Endothelial cell of umbilical vein (primary cell): ENCODE data around the gene UBE2D2. TPM values are rescaled to one million over a fixed set of nuclear protein-coding genes. Genes with fewer than 3 reads are reported as not detected.

Experiments
- BruUV-seq: library from RNA; stranded (reverse); fragments of 400-500 nt; replicated peaks from 2 replicates; lab custom pipeline; 2021; lab: Mats Ljungman, UMichigan
- CTCF ChIA-PET: fragments of 300-600, 350-600 bp; sonication (Branson Sonifier 250); formaldehyde crosslinking; loops from one replicate; lab custom pipeline; 2021; ENCODE audit warnings: antibody characterized with exemption, inconsistent platforms; lab: Charles Lee
- POLR2A ChIA-PET: fragments of 300-600, 350-600 bp; sonication (Branson Sonifier 250); formaldehyde crosslinking; loops from one replicate; lab custom pipeline; 2021; ENCODE audit warnings: antibody characterized with exemption, inconsistent platforms; lab: Charles Lee
- DNase-seq: peaks from one replicate; pipeline ENCODE4 v3.0.0-alpha.2; 2011; ENCODE audit warnings: low read depth, low spot score
- FAIRE-seq: peaks from 2 replicates; lab custom pipeline; 2011; peaks lifted over from hg19 to GRCh38; lab: Jason Lieb, UNC
- H2AFZ ChIP-seq: 2 replicates; pipeline ENCODE4 v1.6.0; 2012; ENCODE audit warnings: low read depth, low read length, control low read depth, inconsistent platforms
- H3K27ac ChIP-seq: 2 replicates; pipeline ENCODE4 v1.5.1; 2011; ENCODE audit warnings: low read depth, mild to moderate bottlenecking, control low read depth, low read length, moderate library complexity; ENCODE audit not compliant: insufficient read depth
- H3K27me3 ChIP-seq, 2 experiments: 2 replicates each; pipeline versions ENCODE4 v1.6.0 to v1.6.1; 2011; ENCODE audit warnings: low read length in 2 of 2, mixed read lengths in 1 of 2; ENCODE audit not compliant: control insufficient read depth in 2 of 2, insufficient read depth in 2 of 2
- H3K36me3 ChIP-seq, 2 experiments: 2 replicates in 1 of 2; 3 replicates in 1 of 2; pipeline ENCODE4 v1.5.1; 2011; ENCODE audit warnings: low read length in 2 of 2, mild to moderate bottlenecking in 1 of 2, moderate library complexity in 1 of 2; ENCODE audit not compliant: control insufficient read depth in 2 of 2, insufficient read depth in 2 of 2; ENCODE audit errors: extremely low read depth in 1 of 2
- H3K4me1 ChIP-seq: 3 replicates; pipeline ENCODE4 v1.5.1; 2011; ENCODE audit warnings: mild to moderate bottlenecking, low read length; ENCODE audit not compliant: control insufficient read depth, insufficient read depth; ENCODE audit errors: extremely low read depth
- H3K4me2 ChIP-seq: 2 replicates; pipeline ENCODE4 v1.6.1; 2011; ENCODE audit warnings: low read length, control low read depth, mixed read lengths; ENCODE audit not compliant: insufficient read depth
- H3K4me3 ChIP-seq, 3 experiments: fragments of 200-600 bp in 1 of 3; sonication (generic), shearing (Covaris generic) in 1 of 3; replicated peaks in 1 of 3; 2 replicates each; pipeline ENCODE4 v1.5.1; 2011 to 2016; ENCODE audit warnings: control low read depth in 3 of 3, low read length in 3 of 3, mild to moderate bottlenecking in 2 of 3, inconsistent platforms in 1 of 3, low read depth in 1 of 3, moderate library complexity in 1 of 3; ENCODE audit not compliant: insufficient read depth in 1 of 3
- H3K79me2 ChIP-seq: 2 replicates; pipeline ENCODE4 v1.6.0; 2012; ENCODE audit warnings: low read length, inconsistent platforms; ENCODE audit not compliant: control insufficient read depth, insufficient read depth
- H3K9ac ChIP-seq: replicated peaks from 2 replicates; pipeline ENCODE3; 2011; ENCODE audit warnings: low read length, control low read depth; ENCODE audit not compliant: insufficient read depth; ENCODE audit errors: extremely low read depth
- H3K9me1 ChIP-seq: replicated peaks from 3 replicates; pipeline ENCODE4 v1.6.0; 2011; ENCODE audit warnings: mild to moderate bottlenecking, low read length; ENCODE audit not compliant: control insufficient read depth, insufficient read depth; ENCODE audit errors: extremely low read depth
- H3K9me3 ChIP-seq: replicated peaks from 2 replicates; pipeline ENCODE4 v1.5.1; 2012; ENCODE audit warnings: low read length, inconsistent platforms; ENCODE audit not compliant: control insufficient read depth, insufficient read depth
- H4K20me1 ChIP-seq: replicated peaks from 2 replicates; pipeline ENCODE3; 2011; ENCODE audit warnings: mild to moderate bottlenecking, low read length; ENCODE audit not compliant: control insufficient read depth, insufficient read depth; ENCODE audit errors: extremely low read depth
- CTCF ChIP-seq, 2 donors: IDR thresholded peaks; 1 replicate in 1 of 2; 2 replicates in 1 of 2; pipeline ENCODE4 v1.5.1; 2011; ENCODE audit warnings: low read length in 2 of 2, mild to moderate bottlenecking in 2 of 2, moderate library complexity in 2 of 2, control low read depth in 1 of 2, inconsistent platforms in 1 of 2, low read depth in 1 of 2; ENCODE audit not compliant: insufficient read depth in 1 of 2; ENCODE audit errors: extremely low read depth in 1 of 2
- EZH2 ChIP-seq: IDR thresholded peaks from 2 replicates; pipeline ENCODE4 v1.6.1; 2012; ENCODE audit warnings: borderline replicate concordance, low read depth, mild to moderate bottlenecking, moderate library complexity, low read length, inconsistent platforms; ENCODE audit not compliant: severe bottlenecking
- FOS ChIP-seq: IDR thresholded peaks from 2 replicates; pipeline ENCODE4 v1.6.1; 2011; ENCODE audit warnings: mild to moderate bottlenecking, low read length, moderate library complexity, borderline replicate concordance; ENCODE audit not compliant: insufficient read depth
- GATA2 ChIP-seq: IDR thresholded peaks from 2 replicates; pipeline ENCODE4 v1.7.0; 2011; ENCODE audit warnings: low read depth, mild to moderate bottlenecking, moderate library complexity, mixed read lengths, low read length; ENCODE audit not compliant: insufficient read length, insufficient read depth
- JUN ChIP-seq: IDR thresholded peaks from 2 replicates; pipeline ENCODE4 v1.6.1; 2011; ENCODE audit warnings: borderline replicate concordance, low read depth; ENCODE audit not compliant: insufficient read length, insufficient read depth
- MYC ChIP-seq: IDR thresholded peaks from one replicate; pipeline ENCODE4 v1.6.1; 2011; ENCODE audit warnings: mild to moderate bottlenecking, low read depth, low read length
- POLR2A ChIP-seq: IDR thresholded peaks from 2 replicates; pipeline ENCODE4 v1.6.1; 2012; ENCODE audit warnings: low read depth, mild to moderate bottlenecking, control low read depth, low read length
- POLR2AphosphoS5 ChIP-seq: IDR thresholded peaks from 2 replicates; pipeline ENCODE4 v1.6.1; 2012; ENCODE audit warnings: low read depth, mild to moderate bottlenecking, control low read depth, low read length, moderate library complexity; ENCODE audit not compliant: insufficient read depth
- dilution Hi-C: fragments of 300-500 bp; cut with MboI; formaldehyde crosslinking; loops from one replicate; pipeline ENCODE4 v1.15.0; 2019; ENCODE audit warnings: low sequenced_read_pairs; ENCODE audit not compliant: extremely low pct_ligation_motif_present
- intact Hi-C: fragments of 100-400 bp; cut with micrococcal nuclease; formaldehyde crosslinking; loops from one replicate; pipeline ENCODE4 v1.10.0; 2022
- polyA plus RNA-seq, 4 experiments: library from polyadenylated mRNA; depleted of rRNA in 3 of 4; stranded (reverse) in 3 of 4; unstranded in 1 of 4; fragments of >200 nt; gene quantifications; 2 replicates each; pipeline versions ENCODE4 v1.2.1 to v1.2.3, GENCODE V29; 2011 to 2012; ENCODE audit warnings: missing spikeins in 1 of 4
- total RNA-seq: library from RNA; stranded (reverse); gene quantifications from 2 replicates; pipeline ENCODE4 v1.2.3, GENCODE V29; 2021
- TF ChIP-seq, protein P1 (sequence below): IDR thresholded peaks from 2 replicates; pipeline ENCODE4 v1.6.1; 2011; ENCODE audit not compliant: insufficient read depth, insufficient read length

The UBE2D2 gene
- total and polyA plus RNA-seq, 2 donors (not counting 3 experiments of a cell fraction or from before 2014, with no cell fraction given), result 45.0 to 156 TPM

- Histone ChIP-seq H3K9me1 (no peaks in the 10 kb centered on the region), H2AFZ (no peak overlapping the region), H3K4me1 (peaks cover 27% of the 10 kb centered on the region), H4K20me1 (peaks cover 20% of the 10 kb centered on the region), H3K9ac (no peak overlapping the region), H3K27ac (no peak overlapping the region), H3K27me3 (no peaks in the 10 kb centered on the region), H3K9me3 (no peaks in the 10 kb centered on the region), H3K4me2 (no peak overlapping the region), H3K36me3 (no peaks in the 10 kb centered on the region), H3K79me2 (peaks cover 95% of the 10 kb centered on the region), H3K4me3 (no peak overlapping the region)
- BruUV-seq, result no TSS peak
- FAIRE-seq (no peak), DNase-seq (no peak)
- intact Hi-C loops (no loop called here), dilution Hi-C loops (no loop called here)
- no peak for TF ChIP-seq GATA2
- TF ChIP-seq FOS, result peak; percentile 24
- ChIA-PET CTCF (interaction anchor here (0.8 kb wide), 1 partner anchor 26 kb away, joined by 4 read pairs; no protein-coding TSS in a partner anchor), POLR2A (no interaction called here)
These were observed 8.3 kb downstream of the UBE2D2 start for GRCh38 chr5:139569270-139569955.

GRCh38 chr5:139571543-139571942, 10.4 kb downstream of the UBE2D2 start:
- Histone ChIP-seq H3K9me1 (no peaks in the 10 kb centered on the region), H3K9ac (no peak overlapping the region), H2AFZ (no peak overlapping the region), H3K4me2 (peak overlapping the region; percentile 58), H3K27me3 (no peaks in the 10 kb centered on the region), H4K20me1 (peaks cover 18% of the 10 kb centered on the region), H3K27ac (peak overlapping the region; percentile 1), H3K4me1 (peaks cover 11% of the 10 kb centered on the region), H3K79me2 (peaks cover 95% of the 10 kb centered on the region), H3K36me3 (no peaks in the 10 kb centered on the region), H3K4me3 (no peak overlapping the region), H3K9me3 (no peaks in the 10 kb centered on the region)
- ChIA-PET CTCF (interaction anchor here (0.6 to 1.8 kb wide), 4 partner anchors 11 to 128 kb away, joined by 3 to 6 read pairs (median 4); partner anchors contain the start of gene UBE2D2), POLR2A (interaction anchor here (1.2 kb wide), 1 partner anchor 9 kb away, joined by 4 read pairs; no protein-coding TSS in a partner anchor)
- no TSS peak for BruUV-seq
- DNase-seq (no peak), FAIRE-seq (peak; percentile 73)
- intact Hi-C loops (no loop called here), dilution Hi-C loops (loop anchor here (5.0 kb wide), 1 partner anchor 49 kb away; no protein-coding TSS in a partner anchor)
- TF ChIP-seq, protein P1, sequence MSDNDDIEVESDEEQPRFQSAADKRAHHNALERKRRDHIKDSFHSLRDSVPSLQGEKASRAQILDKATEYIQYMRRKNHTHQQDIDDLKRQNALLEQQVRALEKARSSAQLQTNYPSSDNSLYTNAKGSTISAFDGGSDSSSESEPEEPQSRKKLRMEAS, result no peak
- TF ChIP-seq CTCF (IDR thresholded peaks at IDR 0.05; ENCODE audit: extremely low read depth in 1 of 2, insufficient read depth in 1 of 2, low read depth in 1 of 2, low read length in 2 of 2), result no peak
- TF ChIP-seq EZH2, result no peak
- TF ChIP-seq POLR2A, result no peak
- TF ChIP-seq JUN, result no peak
- no peak for TF ChIP-seq MYC
- TF ChIP-seq GATA2, result no peak
- no peak for TF ChIP-seq FOS
- TF ChIP-seq POLR2AphosphoS5, result no peak
